Caco-2 (cell line): ENCODE results near the gene HHAT. TPM values are rescaled to one million over a fixed set of nuclear protein-coding genes. Genes with fewer than 3 reads are reported as not detected.

Source experiments
- BruUV-seq: library from RNA; stranded (reverse); fragments of 400-500 nt; replicated peaks from 2 replicates; lab custom pipeline; 2021; lab: Mats Ljungman, UMichigan
- CTCF ChIA-PET: fragments of 300-600 bp; sonication (Branson Sonifier 250); formaldehyde crosslinking; loops from one replicate; lab custom pipeline; 2022; ENCODE audit warnings: antibody characterized with exemption; lab: Charles Lee
- POLR2A ChIA-PET: fragments of 300-600 bp; sonication (Branson Sonifier 250); formaldehyde crosslinking; loops from one replicate; lab custom pipeline; 2022; ENCODE audit warnings: antibody characterized with exemption; lab: Charles Lee
- DNase-seq, 2 experiments: peaks; one replicate each; pipeline versions ENCODE4 v3.0.0 to v3.0.0-alpha.2; 2020 to 2022
- H3K27me3 ChIP-seq: replicated peaks from 2 replicates; pipeline ENCODE4 v1.6.0; 2011; ENCODE audit warnings: low read length; ENCODE audit not compliant: control insufficient read depth, insufficient read depth
- H3K36me3 ChIP-seq: 2 replicates; pipeline ENCODE4 v1.5.1; 2011; ENCODE audit warnings: low read length; ENCODE audit not compliant: control insufficient read depth, insufficient read depth
- H3K4me1 ChIP-seq: fragments of 250-450 bp; sonication (Bioruptor Pico); 2 replicates; pipeline ENCODE4 v1.5.1; 2020; ENCODE audit warnings: mild to moderate bottlenecking
- H3K4me3 ChIP-seq: 2 replicates; pipeline ENCODE4 v1.5.1; 2011; ENCODE audit warnings: low read depth, mild to moderate bottlenecking, control low read depth, low read length
- H3K9me3 ChIP-seq: fragments of 250-450 bp; sonication (Bioruptor Pico); 2 replicates; pipeline ENCODE4 v1.5.1; 2020; ENCODE audit warnings: mild to moderate bottlenecking, moderate library complexity
- H3K27ac Mint-ChIP-seq: one replicate; pipeline ENCODE4 v1.8.0; 2022; ENCODE audit warnings: mixed read lengths; ENCODE audit not compliant: unreplicated experiment
- H3K27me3 Mint-ChIP-seq: one replicate; pipeline ENCODE4 v1.8.0; 2022; ENCODE audit warnings: mixed read lengths; ENCODE audit not compliant: insufficient read depth, unreplicated experiment
- H3K36me3 Mint-ChIP-seq: one replicate; pipeline ENCODE4 v1.8.0; 2022; ENCODE audit warnings: mild to moderate bottlenecking, mixed read lengths; ENCODE audit not compliant: insufficient read depth, unreplicated experiment
- H3K4me1 Mint-ChIP-seq: one replicate; pipeline ENCODE4 v1.8.0; 2022; ENCODE audit warnings: low read depth, mixed read lengths; ENCODE audit not compliant: unreplicated experiment
- H3K4me3 Mint-ChIP-seq: one replicate; pipeline ENCODE4 v1.8.0; 2022; ENCODE audit warnings: mild to moderate bottlenecking, moderate library complexity, mixed read lengths; ENCODE audit not compliant: unreplicated experiment
- H3K9me3 Mint-ChIP-seq: one replicate; pipeline ENCODE4 v1.8.0; 2022; ENCODE audit warnings: mixed read lengths; ENCODE audit not compliant: unreplicated experiment
- intact Hi-C: fragments of 100-400 bp; cut with micrococcal nuclease; formaldehyde crosslinking; loops from one replicate; pipeline ENCODE4 v1.10.0; 2022; ENCODE audit not compliant: unreplicated experiment
- total RNA-seq: library from RNA; stranded (reverse); gene quantifications from 2 replicates; pipeline ENCODE4 v1.2.3, GENCODE V29; 2022
- TF ChIP-seq, protein P1 (sequence below), 2 experiments: fragments of 200-600 bp in 1 of 2; IDR thresholded peaks; 1 replicate in 1 of 2; 2 replicates in 1 of 2; pipeline versions ENCODE4 v1.5.1 to v1.8.0; 2011 to 2022; ENCODE audit warnings: antibody characterized with exemption in 1 of 2, control low read depth in 1 of 2, inconsistent platforms in 1 of 2, low read depth in 1 of 2, low read length in 1 of 2, mild to moderate bottlenecking in 1 of 2, moderate library complexity in 1 of 2; ENCODE audit not compliant: insufficient read depth in 1 of 2, severe bottlenecking in 1 of 2, unreplicated experiment in 1 of 2

HHAT gene
- total RNA-seq, 1 experiment from 2014 or later: 3.9 TPM

DNA sequence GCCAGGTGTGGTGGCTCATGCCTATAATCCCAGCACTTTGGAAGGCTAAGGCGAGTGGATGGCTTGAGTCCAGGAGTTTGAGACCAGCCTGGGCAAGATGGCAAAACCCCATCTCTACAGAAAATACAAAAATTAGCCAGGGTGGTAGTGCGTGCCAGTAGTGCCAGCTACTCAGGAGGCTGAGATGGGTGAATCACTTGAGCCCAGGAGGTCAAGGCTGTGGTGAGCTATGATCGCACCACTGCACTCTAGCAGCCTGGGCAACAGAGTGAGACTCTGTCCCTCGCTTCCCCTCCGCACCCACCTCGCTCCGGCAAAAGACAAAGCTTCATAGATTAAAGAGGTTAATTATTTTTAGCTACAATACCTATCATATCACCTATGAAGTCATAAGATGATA is 100.0 kb downstream of the HHAT start:
- no peak for DNase-seq
- Mint-ChIP-seq H3K4me3 (no peak overlapping the region), H3K4me1 (no peaks in the 10 kb centered on the region), H3K9me3 (no peaks in the 10 kb centered on the region), H3K36me3 (no peaks in the 10 kb centered on the region), H3K27me3 (peaks cover 22% of the 10 kb centered on the region), H3K27ac (no peak overlapping the region)
- intact Hi-C loops: no loop called here
- no peak overlapping the region for H3K4me3 ChIP-seq
- H3K27me3 ChIP-seq: no peaks in the 10 kb centered on the region
- no peaks in the 10 kb centered on the region for H3K4me1 ChIP-seq
- H3K9me3 ChIP-seq: no peaks in the 10 kb centered on the region
- no TSS peak for BruUV-seq
- H3K36me3 ChIP-seq: no peaks in the 10 kb centered on the region
- TF ChIP-seq, protein P1, sequence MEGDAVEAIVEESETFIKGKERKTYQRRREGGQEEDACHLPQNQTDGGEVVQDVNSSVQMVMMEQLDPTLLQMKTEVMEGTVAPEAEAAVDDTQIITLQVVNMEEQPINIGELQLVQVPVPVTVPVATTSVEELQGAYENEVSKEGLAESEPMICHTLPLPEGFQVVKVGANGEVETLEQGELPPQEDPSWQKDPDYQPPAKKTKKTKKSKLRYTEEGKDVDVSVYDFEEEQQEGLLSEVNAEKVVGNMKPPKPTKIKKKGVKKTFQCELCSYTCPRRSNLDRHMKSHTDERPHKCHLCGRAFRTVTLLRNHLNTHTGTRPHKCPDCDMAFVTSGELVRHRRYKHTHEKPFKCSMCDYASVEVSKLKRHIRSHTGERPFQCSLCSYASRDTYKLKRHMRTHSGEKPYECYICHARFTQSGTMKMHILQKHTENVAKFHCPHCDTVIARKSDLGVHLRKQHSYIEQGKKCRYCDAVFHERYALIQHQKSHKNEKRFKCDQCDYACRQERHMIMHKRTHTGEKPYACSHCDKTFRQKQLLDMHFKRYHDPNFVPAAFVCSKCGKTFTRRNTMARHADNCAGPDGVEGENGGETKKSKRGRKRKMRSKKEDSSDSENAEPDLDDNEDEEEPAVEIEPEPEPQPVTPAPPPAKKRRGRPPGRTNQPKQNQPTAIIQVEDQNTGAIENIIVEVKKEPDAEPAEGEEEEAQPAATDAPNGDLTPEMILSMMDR (IDR thresholded peaks at IDR 0.05; ENCODE audit: insufficient read depth in 1 of 2, low read depth in 1 of 2, low read length in 1 of 2, severe bottlenecking in 1 of 2, unreplicated experiment in 1 of 2): no peak
- ChIA-PET POLR2A (no interaction called here), CTCF (no interaction called here)

DNA sequence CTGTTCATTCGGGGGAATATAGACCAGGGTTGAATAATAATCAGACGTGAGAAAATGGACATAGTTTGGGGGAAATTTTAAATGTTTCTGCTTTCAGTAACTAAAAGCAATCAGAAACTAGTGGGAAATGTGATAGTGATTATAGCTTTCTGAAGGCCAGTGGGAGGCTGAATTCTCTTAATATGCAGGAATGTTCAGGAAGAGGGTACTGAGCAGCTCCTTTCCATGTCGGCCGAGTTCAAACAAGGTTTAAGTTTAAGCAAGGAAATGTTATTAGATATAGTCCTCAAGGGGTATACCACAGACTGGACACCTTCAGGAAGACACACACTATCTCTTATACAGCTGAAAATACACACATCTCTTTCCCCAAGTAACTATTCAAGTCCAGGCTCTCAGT is 105.5 kb downstream of the HHAT start:
- CTCF ChIA-PET: no interaction called here
- intact Hi-C loops: no loop called here
- H3K4me1 ChIP-seq: no peaks in the 10 kb centered on the region
- H3K36me3 Mint-ChIP-seq: no peaks in the 10 kb centered on the region
- BruUV-seq: no TSS peak
- POLR2A ChIA-PET: no interaction called here
- DNase-seq: no peak
- TF ChIP-seq, protein P1 (IDR thresholded peaks at IDR 0.05; ENCODE audit: insufficient read depth in 1 of 2, low read depth in 1 of 2, low read length in 1 of 2, severe bottlenecking in 1 of 2, unreplicated experiment in 1 of 2): no peak
- no peaks in the 10 kb centered on the region for H3K9me3 Mint-ChIP-seq
- H3K4me3 Mint-ChIP-seq: no peak overlapping the region
- no peaks in the 10 kb centered on the region for H3K27me3 Mint-ChIP-seq
- no peaks in the 10 kb centered on the region for H3K27me3 ChIP-seq
- H3K36me3 ChIP-seq: no peaks in the 10 kb centered on the region
- no peaks in the 10 kb centered on the region for H3K9me3 ChIP-seq
- no peak overlapping the region for H3K4me3 ChIP-seq
- peaks cover under 1% of the 10 kb centered on the region for H3K4me1 Mint-ChIP-seq
- no peak overlapping the region for H3K27ac Mint-ChIP-seq

DNA sequence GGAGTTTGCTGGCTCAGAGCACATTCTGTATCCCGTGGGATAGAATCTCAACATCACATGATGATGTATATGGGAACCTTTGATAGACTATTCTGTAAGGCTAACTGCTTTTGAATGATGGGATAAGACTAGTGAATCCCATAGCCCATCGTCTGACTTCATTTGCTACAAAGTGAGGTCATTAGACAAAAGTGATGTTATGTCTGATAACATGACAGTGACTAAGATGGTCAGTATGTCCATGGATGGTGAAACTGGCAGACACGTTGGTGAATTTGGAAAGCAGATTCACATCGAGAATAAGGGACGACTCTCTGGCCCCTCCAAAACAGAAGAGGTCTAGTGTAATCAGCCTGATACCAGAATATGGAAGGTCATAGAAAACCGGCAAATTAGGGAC is 108.4 kb downstream of the HHAT start:
- H3K4me1 Mint-ChIP-seq: peaks cover 4% of the 10 kb centered on the region

More for the DNA sequence above, 108.4 kb downstream of the HHAT start:
- POLR2A ChIA-PET: no interaction called here
- no peaks in the 10 kb centered on the region for H3K36me3 ChIP-seq
- TF ChIP-seq, protein P1 (IDR thresholded peaks at IDR 0.05; ENCODE audit: insufficient read depth in 1 of 2, low read depth in 1 of 2, low read length in 1 of 2, severe bottlenecking in 1 of 2, unreplicated experiment in 1 of 2): no peak
- intact Hi-C loops: no loop called here
- no peak overlapping the region for H3K4me3 ChIP-seq
- Mint-ChIP-seq H3K27ac (no peak overlapping the region), H3K27me3 (no peaks in the 10 kb centered on the region), H3K4me3 (no peak overlapping the region), H3K36me3 (no peaks in the 10 kb centered on the region), H3K9me3 (no peaks in the 10 kb centered on the region)
- CTCF ChIA-PET: no interaction called here
- no peaks in the 10 kb centered on the region for H3K27me3 ChIP-seq
- no peaks in the 10 kb centered on the region for H3K4me1 ChIP-seq
- DNase-seq: no peak
- no peaks in the 10 kb centered on the region for H3K9me3 ChIP-seq
- no TSS peak for BruUV-seq
